Lower leg skin (tissue), 3 donors: ENCODE measurements around the gene CHD6.

Source experiments
- CTCF ChIP-seq, 3 donors: fragments of 450-650 bp; IDR thresholded peaks; one replicate each; pipeline ENCODE4 v1.5.1; 2016; ENCODE audit warnings: antibody characterized with exemption in 3 of 3, mild to moderate bottlenecking in 3 of 3, moderate library complexity in 2 of 3
- POLR2A ChIP-seq, 2 donors: fragments of 450-650 bp; IDR thresholded peaks; one replicate each; pipeline ENCODE4 v1.6.1; 2016 to 2017; ENCODE audit warnings: antibody characterized with exemption in 2 of 2, mild to moderate bottlenecking in 1 of 2, moderate library complexity in 1 of 2

- TF ChIP-seq CTCF (IDR thresholded peaks at IDR 0.05) (no peak), POLR2A (IDR thresholded peaks at IDR 0.05) (no peak)
These were observed 212.7 kb downstream of the CHD6 start for GRCh38 chr20:41405436-41405835.
